NCI-H748 treated with DMSO at 0.1 percent for 48 hours (cell line): ENCODE results near the gene TPO.
"Not testable (repeated sequence)": the region's sequence is repeated elsewhere in the genome, so short reads cannot be mapped to it uniquely, and the experiment has no call there.

Experiments
- DNase-seq: peaks from one replicate; lab custom pipeline; 2025; lab: John Stamatoyannopoulos, UW

The TPO gene

GRCh38 chr2:1413156-1413710 lies at the start of gene TPO:
TPO (plus strand) TSS chr2:1413463; CDS start chr2:1414409, 946 bp downstream.
- DNase-seq, result no peak

GRCh38 chr2:1366546-1367134 lies 46.6 kb upstream of the TPO start:
- DNase-seq, result no peak

GRCh38 chr2:1367601-1368000 lies 45.7 kb upstream of the TPO start:
- DNase-seq, result no peak

GRCh38 chr2:1369905-1370304 lies 43.4 kb upstream of the TPO start:
- DNase-seq, result no peak

- no peak for DNase-seq
These were observed 42.8 kb upstream of the TPO start for GRCh38 chr2:1370461-1370860.

GRCh38 chr2:1371082-1371481 lies 42.2 kb upstream of the TPO start:
- DNase-seq, result no peak

- no peak for DNase-seq
These were observed 39.4 kb upstream of the TPO start for GRCh38 chr2:1373830-1374229.

- DNase-seq, result no peak
These were observed 39.0 kb upstream of the TPO start for GRCh38 chr2:1374287-1374686.

- DNase-seq, result no peak
These were observed 37.5 kb upstream of the TPO start for GRCh38 chr2:1375794-1376193.

GRCh38 chr2:1377473-1377872 lies 35.8 kb upstream of the TPO start:
- no peak for DNase-seq

GRCh38 chr2:1378456-1379150 lies 34.7 kb upstream of the TPO start:
- no peak for DNase-seq

- DNase-seq, result no peak
These were observed 31.6 kb upstream of the TPO start for GRCh38 chr2:1381644-1382043.

- not testable (repeated sequence) for DNase-seq
These were observed 25.1 kb upstream of the TPO start for GRCh38 chr2:1387954-1388725.

GRCh38 chr2:1390118-1390517 lies 23.1 kb upstream of the TPO start:
- not testable (repeated sequence) for DNase-seq

- DNase-seq, result no peak
These were observed 19.9 kb upstream of the TPO start for GRCh38 chr2:1393321-1393720.

GRCh38 chr2:1394709-1395408 lies 18.4 kb upstream of the TPO start:
- DNase-seq, result no peak

- no peak for DNase-seq
These were observed 15.9 kb upstream of the TPO start for GRCh38 chr2:1397350-1397749.

GRCh38 chr2:1398191-1398590 lies 15.1 kb upstream of the TPO start:
- no peak for DNase-seq

- DNase-seq, result no peak
These were observed 12.1 kb upstream of the TPO start for GRCh38 chr2:1400943-1401735.

GRCh38 chr2:1402064-1402463 lies 11.2 kb upstream of the TPO start:
- no peak for DNase-seq

- DNase-seq, result no peak
These were observed 9.7 kb upstream of the TPO start for GRCh38 chr2:1403565-1403964.
